Prostate gland (tissue), 2 donors: ENCODE results near the gene TMEM38B.

Source experiments
- POLR2A ChIP-seq: fragments of 450-650 bp; IDR thresholded peaks from one replicate; pipeline ENCODE4 v1.6.1; 2016; ENCODE audit warnings: antibody characterized with exemption, mild to moderate bottlenecking
- POLR2AphosphoS5 ChIP-seq: sonication (generic); formaldehyde crosslinking; IDR thresholded peaks from one replicate; pipeline ENCODE4 v1.6.1; 2017; ENCODE audit warnings: antibody characterized with exemption
- TF ChIP-seq, protein P1 (sequence below), 4 experiments: fragments of 200-600 bp in 2 of 4; fragments of 450-650 bp in 2 of 4; sonication (generic) in 2 of 4; IDR thresholded peaks; 1 replicate in 3 of 4; 2 replicates in 1 of 4; pipeline ENCODE4 v1.5.1; 2016 to 2019; ENCODE audit warnings: antibody characterized with exemption in 4 of 4, mild to moderate bottlenecking in 2 of 4, moderate library complexity in 2 of 4

GRCh38 chr9:105706156-105706555, 11.8 kb downstream of the TMEM38B start:
- TF ChIP-seq, protein P1, sequence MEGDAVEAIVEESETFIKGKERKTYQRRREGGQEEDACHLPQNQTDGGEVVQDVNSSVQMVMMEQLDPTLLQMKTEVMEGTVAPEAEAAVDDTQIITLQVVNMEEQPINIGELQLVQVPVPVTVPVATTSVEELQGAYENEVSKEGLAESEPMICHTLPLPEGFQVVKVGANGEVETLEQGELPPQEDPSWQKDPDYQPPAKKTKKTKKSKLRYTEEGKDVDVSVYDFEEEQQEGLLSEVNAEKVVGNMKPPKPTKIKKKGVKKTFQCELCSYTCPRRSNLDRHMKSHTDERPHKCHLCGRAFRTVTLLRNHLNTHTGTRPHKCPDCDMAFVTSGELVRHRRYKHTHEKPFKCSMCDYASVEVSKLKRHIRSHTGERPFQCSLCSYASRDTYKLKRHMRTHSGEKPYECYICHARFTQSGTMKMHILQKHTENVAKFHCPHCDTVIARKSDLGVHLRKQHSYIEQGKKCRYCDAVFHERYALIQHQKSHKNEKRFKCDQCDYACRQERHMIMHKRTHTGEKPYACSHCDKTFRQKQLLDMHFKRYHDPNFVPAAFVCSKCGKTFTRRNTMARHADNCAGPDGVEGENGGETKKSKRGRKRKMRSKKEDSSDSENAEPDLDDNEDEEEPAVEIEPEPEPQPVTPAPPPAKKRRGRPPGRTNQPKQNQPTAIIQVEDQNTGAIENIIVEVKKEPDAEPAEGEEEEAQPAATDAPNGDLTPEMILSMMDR (IDR thresholded peaks at IDR 0.05) = no peak
- no peak for TF ChIP-seq POLR2A
- no peak for TF ChIP-seq POLR2AphosphoS5
